HG02798 (cell line): ENCODE data around the gene CELSR1.

ENCODE experiments used
- ATAC-seq: cut with Tn5 transposase; IDR thresholded peaks from one replicate; pipeline ENCODE4 v1.9.1; 2021; ENCODE audit warnings: mild to moderate bottlenecking; ENCODE audit not compliant: unreplicated experiment, poor library complexity

The CELSR1 gene

GRCh38 chr22:46358766-46359165 is 178.7 kb downstream of the CELSR1 start:
- no peak for ATAC-seq

- no peak for ATAC-seq
These were observed 179.5 kb downstream of the CELSR1 start for GRCh38 chr22:46357711-46358520.

- no peak for ATAC-seq
These were observed 180.6 kb downstream of the CELSR1 start for GRCh38 chr22:46356496-46357480.

GRCh38 chr22:46355996-46356471 is 181.4 kb downstream of the CELSR1 start:
- ATAC-seq, result no peak

GRCh38 chr22:46355369-46355995 is 181.9 kb downstream of the CELSR1 start:
- no peak for ATAC-seq

- ATAC-seq, result no peak
These were observed 182.5 kb downstream of the CELSR1 start for GRCh38 chr22:46354993-46355305.

- no peak for ATAC-seq
These were observed 183.0 kb downstream of the CELSR1 start for GRCh38 chr22:46354176-46354992.

GRCh38 chr22:46353483-46354105 is 183.8 kb downstream of the CELSR1 start:
- no peak for ATAC-seq

GRCh38 chr22:46352691-46353386 is 184.6 kb downstream of the CELSR1 start:
- no peak for ATAC-seq

GRCh38 chr22:46352276-46352675 is 185.1 kb downstream of the CELSR1 start:
- ATAC-seq, result no peak

- no peak for ATAC-seq
These were observed 185.7 kb downstream of the CELSR1 start for GRCh38 chr22:46351767-46352166.

- ATAC-seq, result no peak
These were observed 186.2 kb downstream of the CELSR1 start for GRCh38 chr22:46351131-46351735.

GRCh38 chr22:46350646-46351045 is 186.8 kb downstream of the CELSR1 start:
- ATAC-seq, result no peak

GRCh38 chr22:46350121-46350520 is 187.3 kb downstream of the CELSR1 start:
- ATAC-seq, result no peak

GRCh38 chr22:46349681-46350080 is 187.7 kb downstream of the CELSR1 start:
- no peak for ATAC-seq

- ATAC-seq, result no peak
These were observed 188.2 kb downstream of the CELSR1 start for GRCh38 chr22:46349238-46349637.

GRCh38 chr22:46348099-46348695 is 189.2 kb downstream of the CELSR1 start:
- ATAC-seq, result no peak

- no peak for ATAC-seq
These were observed 189.8 kb downstream of the CELSR1 start for GRCh38 chr22:46347646-46348045.
